WTC11 (cell line): ENCODE data around the gene ELOA. TPM values are rescaled to one million over a fixed set of nuclear protein-coding genes. Genes with fewer than 3 reads are reported as not detected.
A peak's percentile ranks its signal among the peaks of the same experiment; 100 is the strongest.
"Not testable (repeated sequence)": the region's sequence is repeated elsewhere in the genome, so short reads cannot be mapped to it uniquely, and the experiment has no call there.

Experiments
- ATAC-seq: fragments of 200-7000 bp; cut with Tn5 transposase; 2 replicates; pipeline ENCODE4 v1.10.0; 2021; ENCODE audit warnings: mild to moderate bottlenecking, moderate library complexity
- CTCF ChIA-PET: fragments of 300-600 bp; sonication (Branson Sonifier 250); formaldehyde crosslinking; loops from one replicate; lab custom pipeline; 2021; ENCODE audit warnings: antibody characterized with exemption; lab: Charles Lee
- POLR2A ChIA-PET: fragments of 350-600 bp; sonication (Branson Sonifier 250); formaldehyde crosslinking; loops from one replicate; lab custom pipeline; 2021; ENCODE audit warnings: antibody characterized with exemption; lab: Charles Lee
- DNase-seq: peaks from one replicate; pipeline ENCODE4 v3.0.0; 2021; ENCODE audit warnings: low spot score
- H3K27ac Mint-ChIP-seq: 2 replicates; pipeline ENCODE4 v1.8.0; 2021; ENCODE audit warnings: mixed read lengths
- H3K27me3 Mint-ChIP-seq: 2 replicates; pipeline ENCODE4 v1.8.0; 2021; ENCODE audit warnings: low read depth, mild to moderate bottlenecking, moderate library complexity, mixed read lengths
- H3K36me3 Mint-ChIP-seq: 2 replicates; pipeline ENCODE4 v1.8.0; 2021; ENCODE audit warnings: mixed read lengths
- H3K4me1 Mint-ChIP-seq: 2 replicates; pipeline ENCODE4 v1.8.0; 2022; ENCODE audit warnings: mixed read lengths
- H3K4me3 Mint-ChIP-seq: 2 replicates; pipeline ENCODE4 v1.8.0; 2021; ENCODE audit warnings: mild to moderate bottlenecking, moderate library complexity, mixed read lengths
- H3K9me3 Mint-ChIP-seq: 2 replicates; pipeline ENCODE4 v1.8.0; 2021; ENCODE audit warnings: mixed read lengths
- FOXK1 ChIP-seq: sonication (generic); formaldehyde crosslinking; IDR thresholded peaks from 2 replicates; pipeline ENCODE4 v1.8.0; 2022; ENCODE audit warnings: mild to moderate bottlenecking, moderate library complexity, missing genetic modification reagents
- FOXP1 ChIP-seq: sonication (generic); formaldehyde crosslinking; IDR thresholded peaks from 2 replicates; pipeline ENCODE4 v1.8.0; 2022; ENCODE audit warnings: missing genetic modification reagents, mild to moderate bottlenecking, moderate library complexity, borderline replicate concordance
- JUN ChIP-seq: sonication (generic); formaldehyde crosslinking; IDR thresholded peaks from 2 replicates; pipeline ENCODE4 v1.8.0; 2023; ENCODE audit warnings: mild to moderate bottlenecking, missing genetic modification reagents
- KAT7 ChIP-seq: sonication (generic); formaldehyde crosslinking; IDR thresholded peaks from 2 replicates; pipeline ENCODE4 v1.8.1; 2023; ENCODE audit warnings: missing genetic modification reagents, mild to moderate bottlenecking, borderline replicate concordance
- PRDM15 ChIP-seq: sonication (generic); formaldehyde crosslinking; IDR thresholded peaks from 2 replicates; pipeline ENCODE4 v1.8.0; 2022; ENCODE audit warnings: missing genetic modification reagents
- SMAD4 ChIP-seq: sonication (generic); formaldehyde crosslinking; IDR thresholded peaks from 2 replicates; pipeline ENCODE4 v1.8.0; 2022; ENCODE audit warnings: mild to moderate bottlenecking, missing genetic modification reagents
- ZNF138 ChIP-seq: sonication (generic); formaldehyde crosslinking; conservative IDR thresholded peaks from 2 replicates; pipeline ENCODE4 v1.8.1; 2022; ENCODE audit warnings: mild to moderate bottlenecking, moderate library complexity, missing genetic modification reagents
- total RNA-seq: library from RNA; stranded (reverse); gene quantifications from 3 replicates; pipeline ENCODE4 v1.2.3, GENCODE V29; 2021
- TF ChIP-seq, protein P1 (sequence below): sonication (generic); formaldehyde crosslinking; IDR thresholded peaks from 2 replicates; pipeline ENCODE4 v1.8.0; 2023; ENCODE audit warnings: missing genetic modification reagents
- TF ChIP-seq, protein P2 (sequence below): sonication (generic); formaldehyde crosslinking; IDR thresholded peaks from 2 replicates; pipeline ENCODE4 v1.8.1; 2023; ENCODE audit warnings: mild to moderate bottlenecking, missing genetic modification reagents, borderline replicate concordance
- TF ChIP-seq, protein P3 (sequence below): fragments of 250-450 bp; sonication (Bioruptor Pico); IDR thresholded peaks from 2 replicates; pipeline ENCODE4 v1.9.0; 2021; ENCODE audit warnings: moderate library complexity, mild to moderate bottlenecking, inconsistent platforms, borderline replicate concordance

Gene ELOA
- total RNA-seq, 1 experiment from 2014 or later: 45.1 TPM

- peaks cover 10% of the 10 kb centered on the region; the same call in 1 of the 2 replicates for H3K36me3 Mint-ChIP-seq
- POLR2A ChIA-PET: interaction anchor here (0.5 to 1.6 kb wide), 3 partner anchors 9 to 501 kb away, joined by 3 to 5 read pairs (median 5); partner anchors contain the start of gene PITHD1
- H3K4me1 Mint-ChIP-seq: peaks cover 14% of the 10 kb centered on the region
- peak overlapping the region; percentile 96 for H3K4me3 Mint-ChIP-seq
- DNase-seq (peak; percentile 35), ATAC-seq (0 out of 2 replicates have a peak, but pooled peaks have one; percentile 1)
- peaks cover 17% of the 10 kb centered on the region for H3K27me3 Mint-ChIP-seq
- CTCF ChIA-PET: interaction anchor here (1.0 to 7.8 kb wide), 9 partner anchors 8 to 294 kb away, joined by 3 to 109 read pairs (median 6); partner anchors contain the start of genes FUCA1, LYPLA2 and PITHD1
- TF ChIP-seq JUN (CRISPR knock-in tag) (no peak), KAT7 (CRISPR knock-in tag) (no peak), FOXP1 (CRISPR knock-in tag) (no peak), FOXK1 (CRISPR knock-in tag) (no peak)
- TF ChIP-seq, protein P1, sequence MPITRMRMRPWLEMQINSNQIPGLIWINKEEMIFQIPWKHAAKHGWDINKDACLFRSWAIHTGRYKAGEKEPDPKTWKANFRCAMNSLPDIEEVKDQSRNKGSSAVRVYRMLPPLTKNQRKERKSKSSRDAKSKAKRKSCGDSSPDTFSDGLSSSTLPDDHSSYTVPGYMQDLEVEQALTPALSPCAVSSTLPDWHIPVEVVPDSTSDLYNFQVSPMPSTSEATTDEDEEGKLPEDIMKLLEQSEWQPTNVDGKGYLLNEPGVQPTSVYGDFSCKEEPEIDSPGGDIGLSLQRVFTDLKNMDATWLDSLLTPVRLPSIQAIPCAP (CRISPR knock-in tag): no peak
- H3K9me3 Mint-ChIP-seq: no peaks in the 10 kb centered on the region
- H3K27ac Mint-ChIP-seq: 0 out of 2 replicates have a peak overlapping the region, but pooled peaks have one; percentile 26
Observed at GRCh38 chr1:23801338-23801748, 58.1 kb downstream of the ELOA start.

DNA sequence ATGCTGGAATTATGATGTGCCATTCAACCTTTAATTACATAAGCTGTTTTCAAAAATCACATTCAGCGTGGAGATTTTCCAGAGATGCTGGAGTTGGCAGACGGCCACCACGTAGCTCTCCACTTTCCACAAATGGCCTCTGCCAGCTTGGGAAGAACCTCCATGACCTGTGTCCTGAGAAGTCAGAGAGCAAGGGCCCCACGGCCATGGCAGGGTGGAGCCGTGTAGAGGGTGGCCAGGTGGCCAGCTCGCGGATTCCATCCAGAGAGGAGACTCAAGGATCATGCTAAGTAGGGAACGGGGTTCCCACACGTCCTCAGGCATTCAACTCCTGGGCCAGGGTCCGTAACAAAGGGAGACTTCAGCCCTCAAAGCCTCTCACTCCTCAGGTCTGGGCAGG lies 58.6 kb downstream of the ELOA start:
- Mint-ChIP-seq H3K27ac (no peak overlapping the region; the same call in 1 of the 2 replicates), H3K4me3 (peak overlapping the region; percentile 96), H3K27me3 (peaks cover 17% of the 10 kb centered on the region), H3K4me1 (peaks cover 14% of the 10 kb centered on the region), H3K36me3 (peaks cover 6% of the 10 kb centered on the region; the same call in 1 of the 2 replicates), H3K9me3 (no peaks in the 10 kb centered on the region)
- TF ChIP-seq, protein P2, sequence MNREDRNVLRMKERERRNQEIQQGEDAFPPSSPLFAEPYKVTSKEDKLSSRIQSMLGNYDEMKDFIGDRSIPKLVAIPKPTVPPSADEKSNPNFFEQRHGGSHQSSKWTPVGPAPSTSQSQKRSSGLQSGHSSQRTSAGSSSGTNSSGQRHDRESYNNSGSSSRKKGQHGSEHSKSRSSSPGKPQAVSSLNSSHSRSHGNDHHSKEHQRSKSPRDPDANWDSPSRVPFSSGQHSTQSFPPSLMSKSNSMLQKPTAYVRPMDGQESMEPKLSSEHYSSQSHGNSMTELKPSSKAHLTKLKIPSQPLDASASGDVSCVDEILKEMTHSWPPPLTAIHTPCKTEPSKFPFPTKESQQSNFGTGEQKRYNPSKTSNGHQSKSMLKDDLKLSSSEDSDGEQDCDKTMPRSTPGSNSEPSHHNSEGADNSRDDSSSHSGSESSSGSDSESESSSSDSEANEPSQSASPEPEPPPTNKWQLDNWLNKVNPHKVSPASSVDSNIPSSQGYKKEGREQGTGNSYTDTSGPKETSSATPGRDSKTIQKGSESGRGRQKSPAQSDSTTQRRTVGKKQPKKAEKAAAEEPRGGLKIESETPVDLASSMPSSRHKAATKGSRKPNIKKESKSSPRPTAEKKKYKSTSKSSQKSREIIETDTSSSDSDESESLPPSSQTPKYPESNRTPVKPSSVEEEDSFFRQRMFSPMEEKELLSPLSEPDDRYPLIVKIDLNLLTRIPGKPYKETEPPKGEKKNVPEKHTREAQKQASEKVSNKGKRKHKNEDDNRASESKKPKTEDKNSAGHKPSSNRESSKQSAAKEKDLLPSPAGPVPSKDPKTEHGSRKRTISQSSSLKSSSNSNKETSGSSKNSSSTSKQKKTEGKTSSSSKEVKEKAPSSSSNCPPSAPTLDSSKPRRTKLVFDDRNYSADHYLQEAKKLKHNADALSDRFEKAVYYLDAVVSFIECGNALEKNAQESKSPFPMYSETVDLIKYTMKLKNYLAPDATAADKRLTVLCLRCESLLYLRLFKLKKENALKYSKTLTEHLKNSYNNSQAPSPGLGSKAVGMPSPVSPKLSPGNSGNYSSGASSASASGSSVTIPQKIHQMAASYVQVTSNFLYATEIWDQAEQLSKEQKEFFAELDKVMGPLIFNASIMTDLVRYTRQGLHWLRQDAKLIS: no peak
- ATAC-seq: no peak
- no peak for DNase-seq
- ChIA-PET CTCF (interaction anchor here (1.2 to 7.8 kb wide), 8 partner anchors 8 to 293 kb away, joined by 3 to 109 read pairs (median 14); partner anchors contain the start of genes LYPLA2 and PITHD1), POLR2A (interaction anchor here (0.7 kb wide), 1 partner anchor 10 kb away, joined by 3 read pairs; no protein-coding TSS in a partner anchor)

DNA sequence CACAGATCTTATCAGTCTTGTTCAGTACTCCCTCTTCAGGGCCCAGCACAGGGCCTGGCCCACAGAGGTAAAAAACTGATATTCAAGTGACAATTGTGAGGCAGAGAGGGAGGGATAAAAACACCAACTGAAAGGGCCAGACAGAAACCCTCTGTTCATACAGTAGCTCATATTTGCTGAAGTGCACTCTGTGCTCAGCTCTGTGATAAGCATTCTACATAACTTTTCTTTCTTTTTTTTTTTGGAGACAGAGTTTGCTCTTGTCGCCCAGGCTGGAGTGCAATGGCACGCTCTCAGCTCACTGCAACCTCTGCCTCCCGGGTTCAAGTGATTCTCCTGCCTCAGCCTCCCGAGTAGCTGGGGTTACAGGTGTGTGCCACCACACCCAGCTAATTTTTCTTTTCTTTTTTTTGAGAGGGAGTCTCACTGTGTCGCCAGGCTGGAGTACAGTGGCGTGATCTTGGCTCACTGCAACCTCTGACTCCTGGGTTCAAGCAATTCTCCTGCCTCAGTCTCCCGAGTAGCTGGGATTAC lies 59.6 kb downstream of the ELOA start:
- H3K4me3 Mint-ChIP-seq, ATAC-seq, H3K36me3 Mint-ChIP-seq, H3K9me3 Mint-ChIP-seq, POLR2A ChIA-PET, DNase-seq, H3K27ac Mint-ChIP-seq: not testable (repeated sequence)
- peaks cover 14% of the 10 kb centered on the region for H3K4me1 Mint-ChIP-seq
- H3K27me3 Mint-ChIP-seq: peaks cover 17% of the 10 kb centered on the region
- CTCF ChIA-PET: interaction anchor here (1.0 to 7.8 kb wide), 5 partner anchors 7 to 114 kb away, joined by 3 to 109 read pairs (median 22); partner anchors contain the start of gene LYPLA2

- Mint-ChIP-seq H3K4me3 (no peak overlapping the region), H3K36me3 (no peaks in the 10 kb centered on the region; the same call in 1 of the 2 replicates), H3K4me1 (peaks cover 11% of the 10 kb centered on the region), H3K9me3 (no peaks in the 10 kb centered on the region), H3K27me3 (peaks cover 17% of the 10 kb centered on the region), H3K27ac (no peak overlapping the region)
- DNase-seq (no peak), ATAC-seq (no peak)
- TF ChIP-seq PRDM15 (CRISPR knock-in tag): no peak
- TF ChIP-seq SMAD4 (CRISPR knock-in tag): no peak
- TF ChIP-seq, protein P3, sequence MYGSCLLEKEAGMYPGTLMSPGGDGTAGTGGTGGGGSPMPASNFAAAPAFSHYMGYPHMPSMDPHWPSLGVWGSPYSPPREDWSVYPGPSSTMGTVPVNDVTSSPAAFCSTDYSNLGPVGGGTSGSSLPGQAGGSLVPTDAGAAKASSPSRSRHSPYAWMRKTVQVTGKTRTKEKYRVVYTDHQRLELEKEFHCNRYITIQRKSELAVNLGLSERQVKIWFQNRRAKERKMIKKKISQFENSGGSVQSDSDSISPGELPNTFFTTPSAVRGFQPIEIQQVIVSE: no peak
- TF ChIP-seq ZNF138 (CRISPR knock-in tag): no peak
- POLR2A ChIA-PET: no interaction called here
- CTCF ChIA-PET: interaction anchor here (0.8 to 1.2 kb wide), 2 partner anchors 32 to 113 kb away, joined by 3 read pairs; no protein-coding TSS in a partner anchor
Observed at GRCh38 chr1:23803674-23804073, 60.4 kb downstream of the ELOA start.
